NB4 (cell line): ENCODE data around the gene PCAT6.

Experiments
- MYC ChIP-seq: IDR thresholded peaks from 2 replicates; pipeline ENCODE4 v1.6.1; 2011; ENCODE audit warnings: low read depth, low read length
- POLR2A ChIP-seq: IDR thresholded peaks from 2 replicates; pipeline ENCODE4 v1.6.1; 2011; ENCODE audit warnings: mild to moderate bottlenecking; ENCODE audit not compliant: insufficient read length; ENCODE audit errors: extremely low read depth
- TF ChIP-seq, protein P1 (sequence below): IDR thresholded peaks from one replicate; pipeline ENCODE4 v1.5.1; 2012; ENCODE audit warnings: low read depth, low read length
- TF ChIP-seq, protein P2 (sequence below): IDR thresholded peaks from 2 replicates; pipeline ENCODE4 v1.6.1; 2011; ENCODE audit warnings: low read depth, low read length

DNA sequence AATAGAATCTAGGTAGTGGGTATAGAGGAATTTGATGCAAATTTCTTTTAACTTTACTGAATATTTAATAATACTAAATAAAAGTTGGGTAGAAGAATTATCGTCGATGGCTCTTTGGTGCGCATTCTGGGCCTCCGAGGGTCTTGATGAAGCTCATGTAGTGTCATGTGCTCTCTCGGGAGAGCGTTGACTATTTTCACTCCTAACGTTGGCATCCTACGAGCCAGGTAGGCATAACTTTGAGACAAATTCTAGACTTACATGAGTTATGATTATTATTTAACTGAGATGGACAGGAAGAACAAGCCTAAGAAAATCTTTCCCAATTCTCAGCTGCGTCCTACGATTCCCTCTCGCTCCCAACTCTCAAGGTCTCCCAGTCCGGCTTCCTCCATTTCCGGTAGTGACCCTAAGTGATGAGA is 550 bp upstream of the PCAT6 start:
- TF ChIP-seq POLR2A: no peak
- TF ChIP-seq, protein P1, sequence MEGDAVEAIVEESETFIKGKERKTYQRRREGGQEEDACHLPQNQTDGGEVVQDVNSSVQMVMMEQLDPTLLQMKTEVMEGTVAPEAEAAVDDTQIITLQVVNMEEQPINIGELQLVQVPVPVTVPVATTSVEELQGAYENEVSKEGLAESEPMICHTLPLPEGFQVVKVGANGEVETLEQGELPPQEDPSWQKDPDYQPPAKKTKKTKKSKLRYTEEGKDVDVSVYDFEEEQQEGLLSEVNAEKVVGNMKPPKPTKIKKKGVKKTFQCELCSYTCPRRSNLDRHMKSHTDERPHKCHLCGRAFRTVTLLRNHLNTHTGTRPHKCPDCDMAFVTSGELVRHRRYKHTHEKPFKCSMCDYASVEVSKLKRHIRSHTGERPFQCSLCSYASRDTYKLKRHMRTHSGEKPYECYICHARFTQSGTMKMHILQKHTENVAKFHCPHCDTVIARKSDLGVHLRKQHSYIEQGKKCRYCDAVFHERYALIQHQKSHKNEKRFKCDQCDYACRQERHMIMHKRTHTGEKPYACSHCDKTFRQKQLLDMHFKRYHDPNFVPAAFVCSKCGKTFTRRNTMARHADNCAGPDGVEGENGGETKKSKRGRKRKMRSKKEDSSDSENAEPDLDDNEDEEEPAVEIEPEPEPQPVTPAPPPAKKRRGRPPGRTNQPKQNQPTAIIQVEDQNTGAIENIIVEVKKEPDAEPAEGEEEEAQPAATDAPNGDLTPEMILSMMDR: no peak
- TF ChIP-seq, protein P2, sequence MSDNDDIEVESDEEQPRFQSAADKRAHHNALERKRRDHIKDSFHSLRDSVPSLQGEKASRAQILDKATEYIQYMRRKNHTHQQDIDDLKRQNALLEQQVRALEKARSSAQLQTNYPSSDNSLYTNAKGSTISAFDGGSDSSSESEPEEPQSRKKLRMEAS: no peak
- TF ChIP-seq MYC: no peak
